HL-60/S4 (cell line): ENCODE measurements around the gene TTC34.

Experiments used
- in situ Hi-C: fragments of 300-500 bp; cut with MboI; formaldehyde crosslinking; loops from 2 replicates; pipeline ENCODE4 v1.14.3; 2022; ENCODE audit warnings: low sequenced_read_pairs

Gene TTC34

DNA sequence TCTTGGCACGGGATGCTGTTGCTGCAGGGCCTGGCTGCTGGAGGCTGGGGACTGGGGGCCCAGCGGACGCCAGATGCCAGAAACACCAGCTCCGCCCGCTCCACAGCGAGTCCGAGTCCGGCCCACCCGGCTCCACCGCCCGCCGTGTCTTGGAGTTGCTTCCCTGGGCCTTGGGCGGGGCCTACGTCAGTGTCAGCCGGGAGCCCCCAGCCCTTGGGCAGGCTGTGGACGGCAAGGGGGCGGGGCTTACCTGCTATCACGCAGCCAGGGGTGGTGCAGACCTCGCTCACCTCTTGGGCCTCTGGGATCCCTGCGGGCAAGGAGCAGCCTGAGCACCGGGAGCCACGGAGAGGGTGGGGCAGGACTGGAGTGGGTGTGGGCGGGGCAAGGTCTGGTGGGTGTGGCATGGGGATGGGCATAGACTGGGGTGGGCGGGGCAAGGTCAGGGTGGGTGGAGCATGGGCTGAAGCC, 190.4 kb downstream of the TTC34 start:
- in situ Hi-C loops, result no loop called here

DNA sequence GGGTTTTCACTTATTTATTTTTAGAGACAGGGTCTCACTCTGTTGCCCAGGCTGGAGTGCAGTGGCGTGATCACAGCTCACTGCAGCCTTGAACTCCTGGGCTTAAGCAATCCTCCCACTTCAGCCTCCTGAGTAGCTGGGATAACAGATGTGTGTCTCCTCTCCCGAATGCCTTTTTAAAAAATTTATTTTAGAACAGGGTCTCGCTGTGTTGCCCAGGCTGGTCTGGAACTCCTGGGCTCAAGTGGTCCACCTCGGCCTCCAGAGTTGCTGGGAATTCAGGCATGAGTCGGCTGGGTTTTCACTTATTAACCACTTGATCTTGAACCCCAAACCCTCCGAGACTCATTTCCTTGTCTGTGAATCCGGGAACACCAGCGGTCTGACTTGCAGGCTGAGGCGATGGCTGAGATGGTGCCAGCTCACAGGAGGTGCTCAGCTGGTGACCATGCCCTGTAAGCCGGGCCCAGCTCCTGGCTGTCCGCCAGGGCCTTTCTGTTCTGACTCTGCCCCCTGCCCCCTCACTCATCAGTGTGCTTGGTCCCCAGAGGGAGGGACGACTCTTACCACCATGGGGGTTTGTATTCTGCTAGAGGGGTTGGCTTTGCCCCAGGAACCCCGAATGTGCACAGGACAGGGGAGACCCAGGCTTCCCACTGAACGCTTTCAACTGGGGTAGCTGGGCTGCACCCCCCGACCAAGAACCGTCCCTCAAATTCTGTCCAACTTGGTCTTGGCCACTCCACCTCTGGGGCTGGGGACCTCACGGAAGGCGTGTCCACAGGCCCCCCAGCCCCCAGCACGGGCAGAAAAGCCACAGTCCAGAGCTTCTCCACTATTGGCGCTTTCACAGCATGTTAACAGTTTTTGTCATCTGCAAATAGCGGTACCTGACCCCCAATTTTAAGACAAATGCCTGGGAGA, 191.2 kb downstream of the TTC34 start:
- in situ Hi-C loops, result no loop called here

DNA sequence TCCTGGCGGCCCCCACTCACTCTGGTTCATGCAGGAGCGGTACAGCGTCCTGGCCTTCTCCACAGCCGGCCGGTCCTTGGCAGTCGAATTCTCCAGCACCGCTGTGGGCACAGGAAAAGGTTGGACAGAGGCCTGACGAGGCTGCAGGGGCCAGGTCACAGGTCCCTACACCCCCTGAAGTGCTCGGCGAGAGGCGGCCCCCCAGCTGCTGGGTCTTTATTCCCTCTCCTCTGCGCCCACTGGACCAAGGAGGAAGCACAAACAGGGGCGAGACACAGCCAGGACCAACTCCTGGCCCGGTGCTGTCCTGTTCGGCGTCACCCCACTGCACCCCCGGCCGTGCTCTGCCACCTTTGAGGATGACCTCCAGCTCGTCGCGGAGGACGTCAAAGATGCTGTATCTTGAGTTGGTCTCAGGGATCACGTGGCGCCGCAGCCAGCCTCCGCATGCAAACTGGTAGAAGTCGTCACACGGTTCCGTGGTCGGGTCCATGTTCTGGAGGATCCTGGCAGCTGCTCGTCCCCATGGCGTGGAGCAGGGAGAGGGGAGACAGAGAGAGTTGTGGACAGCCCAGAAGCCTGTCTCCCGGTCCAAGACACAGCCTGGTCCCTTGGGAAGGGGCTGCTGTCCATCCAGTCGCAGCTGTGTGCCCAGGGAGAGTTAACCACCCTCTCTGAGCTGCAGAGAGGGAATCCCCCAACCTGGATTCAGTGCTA, 192.0 kb downstream of the TTC34 start:
- in situ Hi-C loops, result no loop called here

DNA sequence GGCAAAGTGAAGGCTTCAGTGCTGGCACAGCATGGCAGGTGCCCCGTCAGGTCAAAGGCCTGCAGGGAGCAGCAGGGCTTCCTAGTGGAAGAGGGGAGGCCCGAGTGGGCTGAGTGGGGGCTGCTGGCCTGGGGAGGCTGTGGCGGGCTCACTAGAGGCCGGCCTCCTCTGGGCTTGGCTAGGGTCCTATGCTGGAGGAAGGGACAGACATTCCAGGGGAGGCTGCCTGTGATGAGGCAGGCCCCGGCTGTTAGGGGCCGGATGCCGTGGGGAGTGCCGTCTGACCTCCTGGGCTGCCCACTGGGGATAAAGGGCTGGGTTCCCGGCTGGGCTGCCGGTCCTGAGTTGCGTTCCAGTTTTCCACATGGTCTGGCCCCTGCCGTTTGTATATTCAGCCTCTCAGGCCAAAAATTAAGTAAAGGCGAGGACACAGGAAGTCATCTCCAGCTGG, 193.8 kb downstream of the TTC34 start:
- in situ Hi-C loops, result no loop called here

DNA sequence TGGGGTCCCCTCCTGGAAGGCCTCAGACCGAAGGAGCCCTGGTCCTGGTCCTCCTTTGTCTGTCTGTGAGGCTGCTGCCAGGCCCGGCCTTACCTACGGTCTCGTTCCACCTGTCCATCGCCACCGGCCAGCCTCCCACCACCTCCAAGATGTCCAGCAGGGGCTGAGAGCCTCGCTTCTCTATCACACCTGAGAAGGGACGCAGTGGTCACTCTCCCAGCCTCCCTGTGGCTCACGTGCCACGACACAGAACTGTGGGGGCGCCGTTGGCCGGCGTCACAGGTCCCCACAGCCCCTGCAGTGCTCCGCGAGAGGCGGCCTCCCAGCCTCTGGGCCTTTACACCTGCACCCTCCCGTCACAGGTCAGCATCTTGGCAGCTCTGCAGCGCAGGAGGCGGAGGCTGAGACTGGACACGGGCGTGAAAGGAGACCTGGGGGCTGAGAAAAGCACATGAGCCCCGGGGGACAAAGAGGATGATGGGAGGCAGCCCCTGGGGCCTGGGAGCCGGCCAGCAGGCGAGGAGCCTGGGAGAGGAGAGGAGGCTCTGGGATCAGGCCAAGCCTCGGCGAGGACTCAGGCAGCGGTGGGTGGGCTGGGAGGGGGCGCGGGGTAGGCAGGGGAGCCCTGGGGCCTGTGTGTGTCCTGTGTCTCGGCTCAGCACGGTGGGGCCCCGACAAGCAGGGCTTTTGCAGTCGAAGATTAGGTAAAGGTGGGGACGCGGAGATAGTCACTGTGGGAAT, 194.4 kb downstream of the TTC34 start:
- in situ Hi-C loops, result no loop called here

DNA sequence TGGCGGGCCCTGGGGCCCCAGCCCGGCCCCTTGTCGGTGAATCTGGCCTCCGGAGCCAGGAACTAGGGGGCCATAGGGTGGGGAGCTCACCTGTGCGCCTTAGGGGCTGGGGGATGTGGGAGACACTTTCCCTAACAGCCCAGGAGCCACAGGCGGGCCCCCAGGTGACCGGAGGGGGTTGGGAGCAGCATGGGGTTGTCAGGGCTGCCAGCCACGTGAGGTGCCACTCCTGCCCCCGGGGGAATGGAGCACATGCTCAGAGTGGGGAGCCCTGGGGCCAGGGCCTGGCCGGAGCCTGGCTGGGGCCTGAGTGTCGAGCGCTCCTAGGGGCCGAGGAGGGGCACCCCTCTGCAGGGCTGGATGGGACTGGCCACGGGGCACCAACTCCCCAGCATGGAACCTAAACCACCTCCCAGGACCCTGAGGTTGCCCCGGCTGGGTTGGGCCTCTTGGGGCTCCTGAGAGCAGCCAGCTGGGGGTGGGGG, 195.1 kb downstream of the TTC34 start:
- in situ Hi-C loops, result no loop called here

DNA sequence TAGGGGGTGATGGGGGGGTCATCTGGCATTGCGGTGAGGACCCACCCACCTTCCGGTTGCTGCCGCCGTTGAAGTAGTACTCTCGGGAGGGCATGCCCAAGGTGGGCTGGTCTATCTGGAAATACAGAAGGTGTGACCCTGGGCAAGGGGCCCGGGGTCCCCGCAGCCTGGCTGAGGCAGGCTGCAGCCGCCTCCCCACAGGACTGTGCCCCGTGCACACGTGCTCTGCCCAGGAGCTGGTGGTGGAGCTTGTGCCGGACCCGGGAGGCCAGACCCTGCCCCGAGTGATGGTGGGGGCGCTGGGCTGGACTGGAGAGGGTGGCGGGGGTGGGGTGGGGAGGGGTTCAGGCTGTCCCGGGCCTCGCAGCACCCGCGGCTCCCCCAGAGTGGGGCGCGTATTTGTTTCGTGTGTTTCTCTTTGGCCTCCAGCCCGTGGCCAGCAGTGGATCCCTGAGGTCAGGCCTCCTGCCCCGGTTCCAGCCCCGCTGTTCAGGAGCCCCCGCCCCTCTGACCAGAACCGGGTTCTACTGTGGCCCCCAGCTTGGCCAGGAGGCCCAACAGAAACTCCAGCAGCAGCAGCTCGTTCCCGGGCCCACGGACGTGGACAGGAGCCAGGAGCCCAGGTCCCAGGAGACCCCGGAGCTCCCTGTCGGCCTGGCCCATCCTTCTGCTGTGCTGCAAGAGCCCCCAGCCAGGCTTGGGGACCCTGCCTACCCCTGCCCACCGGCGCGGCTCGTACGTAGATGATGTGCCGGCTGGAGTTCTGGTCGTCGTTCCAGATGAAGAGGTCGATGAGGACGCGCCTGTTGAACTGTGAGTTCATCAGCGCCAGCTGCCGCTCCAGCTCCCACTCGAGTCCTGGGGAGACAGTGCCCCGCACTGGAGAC, 195.7 kb downstream of the TTC34 start:
- in situ Hi-C loops, result no loop called here

DNA sequence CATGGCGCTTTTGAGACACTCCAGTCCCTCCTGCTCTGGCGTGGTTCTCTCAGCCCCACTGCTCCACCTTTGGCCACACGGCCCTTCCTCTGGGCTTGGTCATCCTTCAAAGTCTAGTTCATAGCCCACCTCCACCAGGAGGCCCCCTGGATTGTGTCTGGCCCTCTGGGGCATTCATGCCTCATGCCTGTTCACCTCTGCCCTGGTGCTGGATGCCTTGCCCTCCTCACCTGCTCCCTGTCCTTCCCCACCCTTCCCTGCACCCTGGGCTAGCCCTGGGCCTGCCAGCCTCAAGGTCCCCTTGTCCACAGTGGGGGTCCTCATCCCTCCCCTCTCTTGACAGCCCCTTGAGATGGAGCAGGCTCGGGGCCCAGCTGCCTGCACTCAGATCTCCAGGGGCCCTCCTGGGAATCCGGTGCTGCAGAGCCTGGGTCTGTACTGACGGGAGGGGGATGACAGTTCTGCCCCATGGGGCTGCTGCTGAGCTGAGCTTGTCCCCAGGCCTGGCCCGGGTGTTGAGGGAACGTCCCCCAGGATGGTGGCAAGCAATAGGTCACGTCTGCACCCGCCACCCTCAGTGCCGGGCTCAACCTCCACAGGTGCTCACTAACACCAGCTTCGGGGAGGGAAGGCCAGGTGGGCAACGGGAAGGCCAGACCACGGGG, 196.5 kb downstream of the TTC34 start:
- in situ Hi-C loops, result no loop called here

DNA sequence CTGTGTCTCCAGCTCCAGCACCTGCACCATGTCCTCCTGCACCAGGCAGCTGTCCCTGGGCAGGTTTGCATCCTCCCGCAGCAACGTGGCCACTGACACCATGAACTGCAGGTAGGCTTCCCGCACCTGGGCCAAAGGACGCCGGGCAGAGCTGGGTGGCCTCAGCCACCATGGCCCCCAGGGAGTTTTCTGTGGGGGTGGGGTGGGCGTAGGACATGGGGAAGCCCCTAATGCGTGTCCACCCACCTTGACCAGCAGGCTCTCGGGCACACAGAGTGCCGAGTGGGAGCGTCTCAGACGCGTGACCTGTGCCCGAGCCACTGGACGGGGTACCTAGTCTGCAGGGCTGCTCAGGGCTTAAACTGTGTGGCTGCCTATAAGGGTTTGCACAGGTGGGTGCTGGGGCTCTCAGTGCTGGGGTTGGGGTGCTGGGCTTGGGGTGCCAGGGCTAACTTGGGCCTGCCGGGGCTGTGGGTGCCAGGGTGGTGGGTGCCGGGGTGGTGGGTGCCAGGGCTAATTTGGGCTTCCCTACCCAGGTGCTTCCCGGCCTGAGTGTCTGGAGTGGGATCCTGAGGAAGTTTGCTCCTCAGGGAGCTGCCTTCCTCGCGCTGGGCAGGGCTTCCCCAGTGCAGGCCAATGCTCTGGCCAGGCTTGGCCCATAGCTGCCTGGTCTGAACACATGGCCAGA, 197.2 kb downstream of the TTC34 start:
- in situ Hi-C loops, result no loop called here

DNA sequence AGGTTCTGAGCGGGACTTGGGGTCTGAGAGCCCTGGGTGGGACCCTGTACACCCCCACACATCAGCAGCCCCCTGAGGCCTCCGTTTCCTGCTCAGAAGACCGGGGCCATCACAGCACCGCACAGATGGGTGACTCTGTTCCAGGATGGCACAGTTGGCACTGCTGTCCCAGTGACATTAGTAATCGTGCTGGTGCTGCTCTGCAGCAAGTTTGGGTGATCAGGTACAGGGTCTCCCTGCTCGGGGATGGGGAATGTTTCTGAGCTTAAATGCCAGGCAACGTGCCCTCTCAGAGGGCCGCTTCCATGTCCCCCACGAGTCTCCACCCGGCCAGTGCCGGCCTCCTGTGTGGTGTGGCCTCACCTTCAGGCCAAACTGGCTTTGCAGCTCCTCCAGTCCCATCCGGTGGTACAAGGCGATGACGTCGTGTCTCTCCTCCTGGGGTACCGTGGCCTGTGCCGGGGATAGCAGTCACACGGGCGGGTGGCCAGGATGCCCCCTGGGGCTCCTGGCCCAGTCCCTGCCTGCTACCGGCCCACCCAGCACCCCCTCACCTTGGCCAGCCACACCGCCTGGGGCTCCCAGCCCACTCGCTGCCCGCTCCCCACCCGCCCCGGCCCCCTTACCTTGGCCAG, 197.9 kb downstream of the TTC34 start:
- in situ Hi-C loops, result no loop called here

DNA sequence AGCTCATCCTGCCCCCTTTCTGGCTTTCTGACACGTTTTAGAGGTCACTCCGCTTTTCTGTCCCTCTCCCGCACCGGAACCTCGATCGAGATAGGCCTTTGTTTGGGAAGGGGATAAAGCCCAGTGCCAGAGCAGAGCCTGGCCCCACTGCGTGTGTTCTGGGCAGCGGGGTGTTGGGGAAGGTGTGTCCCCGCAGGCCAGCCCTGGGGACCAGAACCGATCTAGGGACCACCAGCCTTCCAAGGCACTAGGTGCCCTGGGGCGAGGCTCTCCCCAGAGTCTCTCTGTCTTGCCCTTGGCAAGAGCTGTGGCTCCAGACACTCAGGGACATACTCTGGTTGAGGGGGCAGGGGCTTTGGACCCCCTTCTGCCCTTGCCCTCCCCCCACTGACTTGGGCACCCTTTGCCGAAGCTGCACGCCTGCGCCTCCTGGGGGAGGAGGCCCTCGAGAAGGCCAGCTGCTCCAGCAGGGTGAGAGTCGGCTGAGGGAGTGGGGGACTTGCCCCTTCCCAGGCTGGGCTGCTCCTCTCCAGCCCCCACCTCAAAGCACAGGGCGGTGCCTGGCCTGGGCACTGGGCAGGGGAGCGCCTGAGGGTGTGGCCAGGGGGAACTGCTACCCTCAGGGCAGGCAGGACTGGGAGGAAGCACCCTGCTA, 198.5 kb downstream of the TTC34 start:
- in situ Hi-C loops, result no loop called here

DNA sequence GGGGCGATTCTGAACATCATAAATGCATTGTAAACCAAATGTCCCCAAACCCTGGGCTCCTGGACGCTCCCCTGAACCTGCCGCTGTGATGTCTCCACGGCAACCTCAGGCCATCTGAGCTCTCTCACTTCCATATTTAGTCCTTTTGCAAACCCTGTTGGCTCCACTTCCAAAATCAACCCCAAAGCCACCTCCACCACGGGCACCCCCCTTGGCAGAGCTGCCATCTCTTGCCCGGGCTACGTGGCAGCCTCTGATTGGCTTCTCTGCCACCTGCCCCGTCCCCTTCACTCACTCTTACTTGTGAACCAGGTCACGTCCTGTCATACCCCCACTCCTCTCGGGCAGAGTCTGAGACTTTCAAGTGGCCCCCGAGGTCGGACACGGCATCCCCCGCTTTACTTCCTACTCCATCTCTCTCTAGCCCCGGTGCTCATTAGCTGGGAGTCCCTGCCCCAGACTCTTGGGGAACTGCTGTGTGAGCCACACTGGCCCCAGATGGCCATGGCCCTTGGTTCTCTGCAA, 199.1 kb downstream of the TTC34 start:
- in situ Hi-C loops, result no loop called here

DNA sequence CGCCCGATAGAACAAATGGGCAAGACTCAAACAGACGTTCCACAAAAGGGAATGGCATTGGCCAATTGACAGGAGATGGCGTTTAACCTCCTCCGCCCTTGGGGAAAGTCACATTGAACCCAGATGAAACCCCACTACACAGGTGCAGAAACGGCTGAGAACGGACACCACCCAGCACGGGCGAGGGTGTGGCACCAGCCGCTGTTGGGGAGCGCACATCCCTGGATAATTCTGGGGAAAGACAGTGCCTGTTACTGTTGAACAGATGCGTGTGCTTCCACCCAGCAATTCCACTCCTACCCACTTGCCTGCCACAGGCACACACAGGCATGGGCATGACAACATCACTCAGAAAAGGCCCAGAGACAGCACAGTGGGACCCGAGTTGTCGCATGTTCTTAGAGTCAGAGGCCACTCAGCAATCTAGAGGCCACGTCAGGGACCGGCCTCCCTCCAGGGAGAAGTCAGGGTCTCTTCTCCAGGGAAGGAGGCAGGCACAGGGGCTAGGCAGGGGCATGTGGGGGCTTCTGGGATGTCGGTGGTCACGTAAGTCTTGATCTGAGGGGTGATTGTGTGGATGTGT, 199.7 kb downstream of the TTC34 start:
- in situ Hi-C loops, result no loop called here

DNA sequence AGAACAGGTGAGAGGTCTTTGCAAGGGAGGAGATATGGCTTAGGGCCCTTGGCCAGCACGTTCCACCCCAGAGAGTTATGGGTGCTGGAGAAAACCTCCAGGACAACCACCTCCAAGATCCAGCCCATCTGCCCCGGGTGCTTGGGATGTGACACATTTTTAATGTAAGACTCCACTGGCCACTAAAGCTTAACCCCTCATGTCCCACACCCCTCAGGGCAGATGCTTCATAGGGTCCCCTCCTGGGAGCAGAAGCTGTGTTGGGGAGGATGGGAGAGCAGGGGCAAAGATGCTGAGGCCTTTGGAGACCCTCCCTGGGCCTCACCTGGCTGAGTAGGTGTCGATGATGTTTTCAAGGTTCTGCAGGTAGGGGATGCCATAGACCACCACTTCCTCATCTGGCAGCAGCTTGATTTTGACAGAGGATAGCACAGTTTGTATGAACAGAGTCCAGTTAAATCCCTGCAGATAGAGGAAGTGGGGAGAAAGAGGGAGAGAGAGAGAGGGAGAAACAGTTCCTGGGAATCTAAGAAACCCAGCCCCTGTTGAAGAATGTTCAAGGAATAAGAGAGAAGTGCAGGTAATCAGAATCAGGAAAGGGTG, 203.1 kb downstream of the TTC34 start:
- in situ Hi-C loops, result no loop called here

DNA sequence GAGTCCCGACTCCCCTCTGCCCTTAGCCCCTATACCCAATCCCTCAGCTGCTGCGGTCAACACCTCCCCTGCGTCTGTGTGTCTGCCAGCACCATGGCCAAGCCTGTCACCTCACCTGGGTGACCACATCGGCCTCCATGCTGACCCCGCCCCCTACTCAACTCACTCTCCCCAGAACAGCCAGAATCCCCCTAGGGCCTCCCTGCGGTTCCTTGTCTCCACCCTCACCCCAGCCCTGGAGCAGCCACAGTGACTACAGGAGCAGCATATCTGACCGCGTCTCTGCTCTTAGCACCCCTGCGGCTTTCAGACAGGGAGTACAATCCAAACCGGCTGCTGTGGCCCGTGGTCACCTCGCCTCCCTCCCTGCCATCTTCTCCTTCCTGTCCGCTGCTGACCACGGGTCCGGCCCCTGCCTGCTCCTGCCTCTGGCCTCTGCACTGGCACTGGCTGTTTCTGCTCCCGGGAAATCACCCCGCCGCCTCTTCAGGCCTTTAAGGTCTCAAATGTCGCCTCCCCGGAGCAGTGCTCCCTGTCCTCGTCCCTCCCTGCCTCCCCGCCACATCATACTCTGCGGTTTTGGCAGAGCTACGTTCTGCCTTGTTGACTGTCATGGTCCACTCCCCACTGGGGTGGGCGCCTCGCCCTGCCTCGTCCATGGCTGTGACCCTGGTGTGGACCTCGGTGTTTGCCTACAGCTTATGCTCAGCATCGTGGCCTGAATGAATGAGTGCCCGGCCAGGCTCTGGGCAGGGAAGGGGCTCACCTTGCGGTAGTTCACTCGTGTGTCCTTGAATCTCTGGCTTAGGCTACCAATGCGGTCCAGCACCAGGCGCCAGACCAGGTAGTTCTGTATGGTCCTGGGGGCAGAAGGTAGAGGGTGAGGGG, 203.8 kb downstream of the TTC34 start:
- in situ Hi-C loops, result no loop called here
